ENCODE measurements around the gene SH3BP2.

SH3BP2 gene

GRCh38 chr4:2875556-2875955 is 82.7 kb downstream of the SH3BP2 start:
- H3K27ac ChIP-seq (ENCODE audit: low read depth, low read length, severe bottlenecking) = no peak overlapping the region
- peaks cover 12% of the 10 kb centered on the region for H3K4me1 ChIP-seq (ENCODE audit: control insufficient read depth, insufficient read depth, low read length, poor library complexity, severe bottlenecking)
- WGBS, 2 experiments (ENCODE audit: insufficient coverage in 2 of 2) = 93 to 100% methylated on average over 2 to 3 of the region's 3 CpGs
- no peak overlapping the region for H3K4me3 ChIP-seq (ENCODE audit: extremely low read depth, insufficient read depth, low read length, poor library complexity, severe bottlenecking)
- H3K36me3 ChIP-seq (ENCODE audit: control insufficient read depth, insufficient read depth, low read length) = peaks cover 45% of the 10 kb centered on the region
- no peaks in the 10 kb centered on the region for H3K9me3 ChIP-seq (ENCODE audit: control insufficient read depth, low read length)

DNA sequence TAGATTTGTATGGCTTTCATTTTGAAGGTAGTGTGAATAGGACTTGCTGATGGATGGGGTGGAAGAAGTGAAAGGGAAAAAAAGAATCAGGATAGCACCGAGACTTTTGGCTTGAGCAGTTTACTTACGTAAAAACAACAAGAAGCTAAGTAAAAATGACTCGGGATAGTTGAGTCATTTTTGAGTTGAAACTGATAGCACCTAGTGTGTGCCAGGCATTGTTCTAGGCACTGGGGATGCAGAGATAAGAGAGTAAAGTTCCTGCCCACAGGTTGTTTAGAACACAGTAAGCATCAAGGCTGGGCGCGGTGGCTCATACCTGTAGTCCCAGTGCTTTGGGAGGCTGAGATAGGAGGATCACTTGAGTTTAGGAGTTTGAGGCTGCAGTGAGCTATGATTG is 85.5 kb downstream of the SH3BP2 start:
- Histone ChIP-seq H3K4me1 (ENCODE audit: control insufficient read depth, insufficient read depth, low read length, poor library complexity, severe bottlenecking) (peaks cover 7% of the 10 kb centered on the region), H3K4me3 (ENCODE audit: extremely low read depth, insufficient read depth, low read length, poor library complexity, severe bottlenecking) (no peak overlapping the region), H3K36me3 (ENCODE audit: control insufficient read depth, insufficient read depth, low read length) (peaks cover 69% of the 10 kb centered on the region), H3K9me3 (ENCODE audit: control insufficient read depth, low read length) (no peaks in the 10 kb centered on the region), H3K27ac (ENCODE audit: low read depth, low read length, severe bottlenecking) (no peak overlapping the region)
- WGBS, 2 experiments (ENCODE audit: insufficient coverage in 2 of 2) = 95 to 97% methylated on average over 3 to 5 of the region's 5 CpGs

- Histone ChIP-seq H3K27ac (ENCODE audit: low read depth, low read length, severe bottlenecking) (no peak overlapping the region), H3K36me3 (ENCODE audit: control insufficient read depth, insufficient read depth, low read length) (peaks cover 75% of the 10 kb centered on the region), H3K9me3 (ENCODE audit: control insufficient read depth, low read length) (no peaks in the 10 kb centered on the region), H3K4me1 (ENCODE audit: control insufficient read depth, insufficient read depth, low read length, poor library complexity, severe bottlenecking) (peaks cover 7% of the 10 kb centered on the region), H3K4me3 (ENCODE audit: extremely low read depth, insufficient read depth, low read length, poor library complexity, severe bottlenecking) (no peak overlapping the region)
- 94 to 97% methylated on average over 4 to 5 of the region's 5 CpGs for WGBS, 2 experiments (ENCODE audit: insufficient coverage in 2 of 2)
These were observed 86.1 kb downstream of the SH3BP2 start for GRCh38 chr4:2879026-2879425.

- Histone ChIP-seq H3K36me3 (ENCODE audit: control insufficient read depth, insufficient read depth, low read length) (peaks cover 87% of the 10 kb centered on the region), H3K4me1 (ENCODE audit: control insufficient read depth, insufficient read depth, low read length, poor library complexity, severe bottlenecking) (peaks cover 7% of the 10 kb centered on the region), H3K9me3 (ENCODE audit: control insufficient read depth, low read length) (no peaks in the 10 kb centered on the region), H3K27ac (ENCODE audit: low read depth, low read length, severe bottlenecking) (no peak overlapping the region), H3K4me3 (ENCODE audit: extremely low read depth, insufficient read depth, low read length, poor library complexity, severe bottlenecking) (no peak overlapping the region)
- 100% methylated on average over 1 of the region's 3 CpGs; no CpG with 5 or more reads in 1 of the 2 experiments for WGBS, 2 experiments (ENCODE audit: insufficient coverage in 2 of 2)
These were observed 88.5 kb downstream of the SH3BP2 start for GRCh38 chr4:2881431-2881830.

DNA sequence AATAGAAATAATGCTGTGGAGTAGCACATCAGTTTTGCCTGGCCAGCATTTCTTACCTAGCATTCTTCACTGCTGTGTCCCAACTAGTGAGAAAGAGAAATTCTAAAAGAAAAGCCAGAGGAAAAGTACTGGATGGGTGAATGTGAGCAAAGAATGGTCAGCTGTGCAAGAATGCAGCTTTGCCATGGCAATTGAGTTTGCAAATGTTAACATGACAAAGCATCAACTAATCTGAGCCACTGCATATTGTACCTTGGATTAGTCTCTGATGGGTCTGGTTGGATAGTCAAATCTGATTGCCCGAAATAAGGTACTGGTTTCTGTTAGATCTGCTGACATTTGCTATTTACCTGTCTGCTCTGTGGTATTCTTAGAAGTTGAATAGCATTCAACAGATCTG is 89.5 kb downstream of the SH3BP2 start:
- Histone ChIP-seq H3K4me1 (ENCODE audit: control insufficient read depth, insufficient read depth, low read length, poor library complexity, severe bottlenecking) (peaks cover 7% of the 10 kb centered on the region), H3K27ac (ENCODE audit: low read depth, low read length, severe bottlenecking) (no peak overlapping the region), H3K4me3 (ENCODE audit: extremely low read depth, insufficient read depth, low read length, poor library complexity, severe bottlenecking) (no peak overlapping the region), H3K36me3 (ENCODE audit: control insufficient read depth, insufficient read depth, low read length) (peaks cover 90% of the 10 kb centered on the region), H3K9me3 (ENCODE audit: control insufficient read depth, low read length) (no peaks in the 10 kb centered on the region)
- WGBS, 2 experiments (ENCODE audit: insufficient coverage in 2 of 2) = no CpG with 5 or more reads among the region's 1 CpG

DNA sequence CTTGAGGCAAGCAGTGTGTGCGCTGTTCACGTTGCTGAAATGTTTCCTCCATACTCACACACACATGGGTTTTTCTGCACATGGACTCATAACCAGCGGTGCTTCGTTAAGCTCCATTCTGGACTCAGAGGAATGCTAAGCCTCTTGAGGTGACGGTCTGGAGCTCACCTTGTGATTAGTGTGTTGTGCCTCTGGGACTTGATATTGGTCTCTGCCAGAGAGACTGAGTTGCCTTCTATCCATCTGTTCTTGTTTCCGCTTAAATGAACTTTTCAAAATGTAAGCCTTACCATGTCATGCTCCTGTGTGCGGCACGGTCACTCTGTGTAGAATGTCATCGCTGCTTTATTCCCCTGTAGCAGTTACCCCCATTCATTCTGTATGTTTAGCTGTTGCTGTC is 93.3 kb downstream of the SH3BP2 start:
- Histone ChIP-seq H3K4me1 (ENCODE audit: control insufficient read depth, insufficient read depth, low read length, poor library complexity, severe bottlenecking) (peaks cover 7% of the 10 kb centered on the region), H3K4me3 (ENCODE audit: extremely low read depth, insufficient read depth, low read length, poor library complexity, severe bottlenecking) (no peak overlapping the region), H3K27ac (ENCODE audit: low read depth, low read length, severe bottlenecking) (no peak overlapping the region), H3K9me3 (ENCODE audit: control insufficient read depth, low read length) (no peaks in the 10 kb centered on the region), H3K36me3 (ENCODE audit: control insufficient read depth, insufficient read depth, low read length) (peaks cover 76% of the 10 kb centered on the region)
- 100% methylated on average over 6 to 7 of the region's 9 CpGs for whole genome bisulfite sequencing, 2 experiments (ENCODE audit: insufficient coverage in 2 of 2)

GRCh38 chr4:2886622-2887021 is 93.7 kb downstream of the SH3BP2 start:
- Histone ChIP-seq H3K27ac (ENCODE audit: low read depth, low read length, severe bottlenecking) (no peak overlapping the region), H3K4me1 (ENCODE audit: control insufficient read depth, insufficient read depth, low read length, poor library complexity, severe bottlenecking) (peaks cover 9% of the 10 kb centered on the region), H3K36me3 (ENCODE audit: control insufficient read depth, insufficient read depth, low read length) (peaks cover 71% of the 10 kb centered on the region), H3K9me3 (ENCODE audit: control insufficient read depth, low read length) (no peaks in the 10 kb centered on the region), H3K4me3 (ENCODE audit: extremely low read depth, insufficient read depth, low read length, poor library complexity, severe bottlenecking) (no peak overlapping the region)
- 82 to 83% methylated on average over 6 of the region's 6 CpGs for WGBS, 2 experiments (ENCODE audit: insufficient coverage in 2 of 2)

- Histone ChIP-seq H3K9me3 (ENCODE audit: control insufficient read depth, low read length) (no peaks in the 10 kb centered on the region), H3K4me1 (ENCODE audit: control insufficient read depth, insufficient read depth, low read length, poor library complexity, severe bottlenecking) (peaks cover 7% of the 10 kb centered on the region), H3K36me3 (ENCODE audit: control insufficient read depth, insufficient read depth, low read length) (peaks cover 69% of the 10 kb centered on the region), H3K27ac (ENCODE audit: low read depth, low read length, severe bottlenecking) (no peak overlapping the region), H3K4me3 (ENCODE audit: extremely low read depth, insufficient read depth, low read length, poor library complexity, severe bottlenecking) (no peak overlapping the region)
- 93 to 100% methylated on average over 2 of the region's 3 CpGs for WGBS, 2 experiments (ENCODE audit: insufficient coverage in 2 of 2)
These were observed 94.5 kb downstream of the SH3BP2 start for GRCh38 chr4:2887343-2887742.

GRCh38 chr4:2888886-2889285 is 96.0 kb downstream of the SH3BP2 start:
- H3K36me3 ChIP-seq (ENCODE audit: control insufficient read depth, insufficient read depth, low read length) = peaks cover 65% of the 10 kb centered on the region

More at GRCh38 chr4:2888886-2889285, 96.0 kb downstream of the SH3BP2 start:
- 100% methylated on average over 1 of the region's 3 CpGs; no CpG with 5 or more reads in 1 of the 2 experiments for WGBS, 2 experiments (ENCODE audit: insufficient coverage in 2 of 2)
- H3K4me1 ChIP-seq (ENCODE audit: control insufficient read depth, insufficient read depth, low read length, poor library complexity, severe bottlenecking) = peaks cover 7% of the 10 kb centered on the region
- H3K9me3 ChIP-seq (ENCODE audit: control insufficient read depth, low read length) = no peaks in the 10 kb centered on the region
- H3K4me3 ChIP-seq (ENCODE audit: extremely low read depth, insufficient read depth, low read length, poor library complexity, severe bottlenecking) = no peak overlapping the region
- no peak overlapping the region for H3K27ac ChIP-seq (ENCODE audit: low read depth, low read length, severe bottlenecking)
